LHCN-M2 (cell line): ENCODE measurements around the gene ZNF782. TPM values are rescaled to one million over a fixed set of nuclear protein-coding genes. Genes with fewer than 3 reads are reported as not detected.
"Not testable (repeated sequence)": the region's sequence is repeated elsewhere in the genome, so short reads cannot be mapped to it uniquely, and the experiment has no call there.

Experiments used
- DNase-seq: peaks from one replicate; pipeline ENCODE4 v3.0.0-alpha.2; 2012; ENCODE audit warnings: low read depth
- total RNA-seq: library from RNA; depleted of rRNA; stranded (reverse); fragments of >200 nt; gene quantifications from 2 replicates; pipeline ENCODE4 v1.2.3, GENCODE V29; 2014; rRNA removed

Gene ZNF782
- total RNA-seq, 1 experiment from 2014 or later, result 4.2 TPM

GRCh38 chr9:96854651-96855273 lies 448 bp upstream of the ZNF782 start:
- no peak for DNase-seq

- DNase-seq, result no peak
These were observed 1.6 kb downstream of the ZNF782 start for GRCh38 chr9:96852676-96853075.

- no peak for DNase-seq
These were observed 10.3 kb downstream of the ZNF782 start for GRCh38 chr9:96844040-96844439.

GRCh38 chr9:96818533-96818932 lies 35.8 kb downstream of the ZNF782 start:
- DNase-seq, result peak; percentile 6

GRCh38 chr9:96817973-96818372 lies 36.3 kb downstream of the ZNF782 start:
- DNase-seq, result no peak

- DNase-seq, result no peak
These were observed 40.7 kb downstream of the ZNF782 start for GRCh38 chr9:96813607-96814006.

GRCh38 chr9:96798959-96799358 lies 55.4 kb downstream of the ZNF782 start:
- not testable (repeated sequence) for DNase-seq

- DNase-seq, result no peak
These were observed 70.3 kb downstream of the ZNF782 start for GRCh38 chr9:96784021-96784420.

- DNase-seq, result no peak
These were observed 72.1 kb downstream of the ZNF782 start for GRCh38 chr9:96782235-96782634.

- DNase-seq, result no peak
These were observed 72.8 kb downstream of the ZNF782 start for GRCh38 chr9:96781552-96781951.

- no peak for DNase-seq
These were observed 75.2 kb downstream of the ZNF782 start for GRCh38 chr9:96779089-96779488.

- DNase-seq, result no peak
These were observed 76.9 kb downstream of the ZNF782 start for GRCh38 chr9:96777426-96777864.

GRCh38 chr9:96771124-96771523 lies 83.2 kb downstream of the ZNF782 start:
- DNase-seq, result no peak

GRCh38 chr9:96769989-96770388 lies 84.3 kb downstream of the ZNF782 start:
- peak; percentile 78 for DNase-seq

Other genes starting within 250 kb of the ZNF782 start
- 10.8 and 12.6 TPM in 2 replicates for gene CDC14B, start 234.7 kb downstream of the ZNF782 start, total RNA-seq
- 11.2 and 14.6 TPM in 2 replicates for gene PRXL2C, start 199.2 kb downstream of the ZNF782 start, total RNA-seq
- gene ZNF510, start 76.4 kb downstream of the ZNF782 start, total RNA-seq, result 16.0 and 17.9 TPM in 2 replicates
- not detected in 2 replicates for gene NUTM2G, start 74.3 kb upstream of the ZNF782 start, total RNA-seq
- 8.1 and 12.2 TPM in 2 replicates for gene CTSV, start 184.6 kb upstream of the ZNF782 start, total RNA-seq